HG03097 (cell line): ENCODE results near the gene PEX16.
"Not testable (repeated sequence)": the region's sequence is repeated elsewhere in the genome, so short reads cannot be mapped to it uniquely, and the experiment has no call there.

Source experiments
- ATAC-seq: cut with Tn5 transposase; IDR thresholded peaks from one replicate; pipeline ENCODE4 v1.9.1; 2021; ENCODE audit not compliant: unreplicated experiment, low FRiP score

Gene PEX16

GRCh38 chr11:45900175-45900800 lies 17.4 kb downstream of the PEX16 start:
- ATAC-seq, result not testable (repeated sequence)

- ATAC-seq, result no peak
These were observed 18.1 kb downstream of the PEX16 start for GRCh38 chr11:45899448-45900174.

- ATAC-seq, result no peak
These were observed 18.6 kb downstream of the PEX16 start for GRCh38 chr11:45899086-45899447.

- no peak for ATAC-seq
These were observed 20.1 kb downstream of the PEX16 start for GRCh38 chr11:45897556-45897955.

GRCh38 chr11:45896422-45896984 lies 21.2 kb downstream of the PEX16 start:
- no peak for ATAC-seq

GRCh38 chr11:45895553-45896259 lies 22.0 kb downstream of the PEX16 start:
- no peak for ATAC-seq

- ATAC-seq, result no peak
These were observed 23.0 kb downstream of the PEX16 start for GRCh38 chr11:45894555-45895247.

- no peak for ATAC-seq
These were observed 24.8 kb downstream of the PEX16 start for GRCh38 chr11:45892856-45893255.

GRCh38 chr11:45890886-45891550 lies 26.7 kb downstream of the PEX16 start:
- ATAC-seq, result no peak

- no peak for ATAC-seq
These were observed 27.7 kb downstream of the PEX16 start for GRCh38 chr11:45889966-45890365.

- ATAC-seq, result no peak
These were observed 28.1 kb downstream of the PEX16 start for GRCh38 chr11:45889555-45889954.

GRCh38 chr11:45887587-45887986 lies 30.1 kb downstream of the PEX16 start:
- no peak for ATAC-seq

GRCh38 chr11:45886816-45887520 lies 30.7 kb downstream of the PEX16 start:
- no peak for ATAC-seq

GRCh38 chr11:45885921-45886721 lies 31.6 kb downstream of the PEX16 start:
- no peak for ATAC-seq

- no peak for ATAC-seq
These were observed 32.3 kb downstream of the PEX16 start, which contains the start of gene MAPK8IP1 for GRCh38 chr11:45885274-45885920. Gene MAPK8IP1, plus strand, starts transcription at chr11:45885651. Its CDS starts 170 bp downstream, at chr11:45885821.

- ATAC-seq, result no peak
These were observed 33.0 kb downstream of the PEX16 start for GRCh38 chr11:45884596-45885185.

- no peak for ATAC-seq
These were observed 35.8 kb downstream of the PEX16 start for GRCh38 chr11:45881708-45882368.
